Osteoblast (primary cell): Measurements from ENCODE around the gene SIRPA. TPM values are rescaled to one million over a fixed set of nuclear protein-coding genes. Genes with fewer than 3 reads are reported as not detected.

Source experiments
- DNase-seq: peaks from one replicate; pipeline ENCODE4 v3.0.0; 2011; ENCODE audit warnings: low spot score, mixed read lengths; ENCODE audit not compliant: insufficient read length; ENCODE audit errors: missing footprints
- H2AFZ ChIP-seq: 2 replicates; pipeline ENCODE4 v1.6.0; 2011; ENCODE audit warnings: mild to moderate bottlenecking, low read length
- H3K27ac ChIP-seq: 2 replicates; pipeline ENCODE4 v1.5.1; 2011; ENCODE audit warnings: mild to moderate bottlenecking, low read depth, low read length, moderate library complexity
- H3K27me3 ChIP-seq: 2 replicates; pipeline ENCODE4 v1.6.0; 2012; ENCODE audit warnings: mild to moderate bottlenecking, control low read depth, inconsistent platforms, low read length, moderate library complexity; ENCODE audit not compliant: insufficient read depth
- H3K36me3 ChIP-seq: 2 replicates; pipeline ENCODE4 v1.5.1; 2011; ENCODE audit warnings: mild to moderate bottlenecking, low read length, control low read depth, moderate library complexity; ENCODE audit not compliant: insufficient read depth
- H3K4me1 ChIP-seq: 2 replicates; pipeline ENCODE4 v1.5.1; 2011; ENCODE audit warnings: mild to moderate bottlenecking, low read length, control low read depth, moderate library complexity; ENCODE audit not compliant: insufficient read depth
- H3K4me2 ChIP-seq: 2 replicates; pipeline ENCODE4 v1.6.0; 2011; ENCODE audit warnings: mild to moderate bottlenecking, low read length; ENCODE audit not compliant: insufficient read depth
- H3K4me3 ChIP-seq: fragments of 200-600 bp; sonication (generic); 3 replicates; pipeline ENCODE4 v1.5.1; 2012; ENCODE audit warnings: mild to moderate bottlenecking, low read length, inconsistent platforms; ENCODE audit not compliant: insufficient read depth
- H3K79me2 ChIP-seq: 2 replicates; pipeline ENCODE4 v1.6.0; 2012; ENCODE audit warnings: mild to moderate bottlenecking, low read length, control low read depth, inconsistent platforms; ENCODE audit not compliant: insufficient read depth
- H3K9me3 ChIP-seq: 2 replicates; pipeline ENCODE4 v1.5.1; 2011; ENCODE audit warnings: low read depth, low read length, control low read depth
- H4K20me1 ChIP-seq: 2 replicates; pipeline ENCODE4 v1.6.0; 2012; ENCODE audit warnings: mild to moderate bottlenecking, low read length, control low read depth; ENCODE audit not compliant: insufficient read depth
- CTCF ChIP-seq: IDR thresholded peaks from 2 replicates; pipeline ENCODE4 v1.5.1; 2011; ENCODE audit warnings: mild to moderate bottlenecking, low read depth, low read length, moderate library complexity; ENCODE audit errors: extremely low read depth
- total RNA-seq: library from RNA; depleted of rRNA; stranded (reverse); fragments of >200 nt; gene quantifications from 2 replicates; pipeline ENCODE4 v1.2.3, GENCODE V29; 2012

The SIRPA gene
- total RNA-seq, 1 donor = 15.9 TPM

- peaks cover 24% of the 10 kb centered on the region for H4K20me1 ChIP-seq
- no peak overlapping the region for H3K4me2 ChIP-seq
- no peak overlapping the region for H3K27ac ChIP-seq
Measured at GRCh38 chr20:1926237-1926636, 31.0 kb downstream of the SIRPA start.

GRCh38 chr20:1927217-1927616 lies 32.0 kb downstream of the SIRPA start:
- Histone ChIP-seq H3K4me2 (no peak overlapping the region), H3K79me2 (no peaks in the 10 kb centered on the region), H3K27ac (no peak overlapping the region), H3K9me3 (no peaks in the 10 kb centered on the region), H2AFZ (no peak overlapping the region), H3K4me1 (no peaks in the 10 kb centered on the region), H4K20me1 (peaks cover 24% of the 10 kb centered on the region), H3K27me3 (no peaks in the 10 kb centered on the region), H3K4me3 (no peak overlapping the region), H3K36me3 (peaks cover 21% of the 10 kb centered on the region)
- no peak for DNase-seq
- TF ChIP-seq CTCF = no peak

More at GRCh38 chr20:1926237-1926636, 31.0 kb downstream of the SIRPA start:
- no peak for TF ChIP-seq CTCF
- H3K27me3 ChIP-seq = no peaks in the 10 kb centered on the region
- H3K79me2 ChIP-seq = no peaks in the 10 kb centered on the region
- no peak overlapping the region for H2AFZ ChIP-seq
- H3K36me3 ChIP-seq = peaks cover 21% of the 10 kb centered on the region
- no peaks in the 10 kb centered on the region for H3K9me3 ChIP-seq
- no peak for DNase-seq
- H3K4me3 ChIP-seq = no peak overlapping the region
- H3K4me1 ChIP-seq = no peaks in the 10 kb centered on the region

- Histone ChIP-seq H3K9me3 (no peaks in the 10 kb centered on the region), H4K20me1 (peaks cover 21% of the 10 kb centered on the region), H3K4me2 (no peak overlapping the region), H3K27ac (no peak overlapping the region), H3K4me1 (peaks cover 4% of the 10 kb centered on the region), H3K27me3 (no peaks in the 10 kb centered on the region), H3K79me2 (no peaks in the 10 kb centered on the region), H3K36me3 (peaks cover 15% of the 10 kb centered on the region), H2AFZ (no peak overlapping the region), H3K4me3 (no peak overlapping the region)
- TF ChIP-seq CTCF = no peak
- no peak for DNase-seq
Measured at GRCh38 chr20:1928154-1928553, 32.9 kb downstream of the SIRPA start.

GRCh38 chr20:1928782-1929181 lies 33.6 kb downstream of the SIRPA start:
- peaks cover 15% of the 10 kb centered on the region for H3K36me3 ChIP-seq
- DNase-seq = no peak

More at GRCh38 chr20:1928782-1929181, 33.6 kb downstream of the SIRPA start:
- H3K9me3 ChIP-seq = no peaks in the 10 kb centered on the region
- TF ChIP-seq CTCF = no peak
- no peak overlapping the region for H3K4me2 ChIP-seq
- no peak overlapping the region for H3K27ac ChIP-seq
- no peak overlapping the region for H3K4me3 ChIP-seq
- peaks cover 23% of the 10 kb centered on the region for H4K20me1 ChIP-seq
- no peaks in the 10 kb centered on the region for H3K79me2 ChIP-seq
- H3K4me1 ChIP-seq = peaks cover 10% of the 10 kb centered on the region
- H3K27me3 ChIP-seq = no peaks in the 10 kb centered on the region
- H2AFZ ChIP-seq = no peak overlapping the region
